ENCODE measurements around the gene SLC6A11. TPM values are rescaled to one million over a fixed set of nuclear protein-coding genes. Genes with fewer than 3 reads are reported as not detected.

The SLC6A11 gene
- total RNA-seq, 6 donors from 2014 or later, result 0.07 TPM; not detected in 5

GRCh38 chr3:10978956-10979355, 162.9 kb downstream of the SLC6A11 start:
- peaks cover 6 to 20% (median 14%) of the 10 kb centered on the region in 4 donors for H3K4me1 ChIP-seq
- H3K4me3 ChIP-seq, result no peak overlapping the region
- H3K36me3 ChIP-seq, result no peaks in the 10 kb centered on the region
- H3K9me3 ChIP-seq, result no peaks in the 10 kb centered on the region
- TF ChIP-seq, protein P1, sequence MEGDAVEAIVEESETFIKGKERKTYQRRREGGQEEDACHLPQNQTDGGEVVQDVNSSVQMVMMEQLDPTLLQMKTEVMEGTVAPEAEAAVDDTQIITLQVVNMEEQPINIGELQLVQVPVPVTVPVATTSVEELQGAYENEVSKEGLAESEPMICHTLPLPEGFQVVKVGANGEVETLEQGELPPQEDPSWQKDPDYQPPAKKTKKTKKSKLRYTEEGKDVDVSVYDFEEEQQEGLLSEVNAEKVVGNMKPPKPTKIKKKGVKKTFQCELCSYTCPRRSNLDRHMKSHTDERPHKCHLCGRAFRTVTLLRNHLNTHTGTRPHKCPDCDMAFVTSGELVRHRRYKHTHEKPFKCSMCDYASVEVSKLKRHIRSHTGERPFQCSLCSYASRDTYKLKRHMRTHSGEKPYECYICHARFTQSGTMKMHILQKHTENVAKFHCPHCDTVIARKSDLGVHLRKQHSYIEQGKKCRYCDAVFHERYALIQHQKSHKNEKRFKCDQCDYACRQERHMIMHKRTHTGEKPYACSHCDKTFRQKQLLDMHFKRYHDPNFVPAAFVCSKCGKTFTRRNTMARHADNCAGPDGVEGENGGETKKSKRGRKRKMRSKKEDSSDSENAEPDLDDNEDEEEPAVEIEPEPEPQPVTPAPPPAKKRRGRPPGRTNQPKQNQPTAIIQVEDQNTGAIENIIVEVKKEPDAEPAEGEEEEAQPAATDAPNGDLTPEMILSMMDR (IDR thresholded peaks at IDR 0.05), result no peak
- no peak for TF ChIP-seq POLR2A (IDR thresholded peaks at IDR 0.05)
- TF ChIP-seq EP300 (IDR thresholded peaks at IDR 0.05), result no peak
- DNase-seq (no peak), ATAC-seq (ENCODE audit: low FRiP score in 2 of 2) (no peak)
- no peak overlapping the region for H3K27ac ChIP-seq
- 87 to 93% methylated on average over 7 of the region's 7 CpGs for WGBS, 2 donors
- no peaks in the 10 kb centered on the region for H3K27me3 ChIP-seq

DNA sequence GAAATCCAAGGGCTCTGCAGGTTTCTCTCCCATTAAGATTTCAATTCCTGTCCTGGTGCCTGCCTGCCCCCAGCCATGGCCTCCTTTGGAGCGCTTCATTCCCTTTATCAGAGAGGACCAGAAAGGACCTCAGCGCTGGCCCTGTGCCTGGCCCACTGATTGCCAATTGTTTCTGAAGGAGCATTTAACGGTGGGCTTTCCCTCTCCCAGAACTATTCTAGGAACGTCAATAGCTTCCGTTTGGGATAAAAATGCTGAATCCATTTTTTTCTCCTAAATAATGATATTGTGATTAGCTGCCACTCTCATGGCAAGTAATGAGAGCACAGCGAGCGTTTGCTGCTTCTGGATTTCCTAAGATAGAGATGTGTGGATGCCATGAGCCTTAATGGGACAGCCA, 164.3 kb downstream of the SLC6A11 start:
- DNase-seq, result no peak
- 77 to 81% methylated on average over 7 of the region's 7 CpGs for WGBS, 2 donors
- no peak for ATAC-seq (ENCODE audit: low FRiP score in 2 of 2)
- peaks cover 6 to 20% (median 14%) of the 10 kb centered on the region in 4 donors for H3K4me1 ChIP-seq
- H3K27ac ChIP-seq, result no peak overlapping the region
- no peaks in the 10 kb centered on the region for H3K27me3 ChIP-seq
- H3K36me3 ChIP-seq, result no peaks in the 10 kb centered on the region
- TF ChIP-seq, protein P1 (IDR thresholded peaks at IDR 0.05), result no peak
- TF ChIP-seq POLR2AphosphoS5 (IDR thresholded peaks at IDR 0.05) (no peak), POLR2A (IDR thresholded peaks at IDR 0.05) (no peak), EP300 (IDR thresholded peaks at IDR 0.05) (no peak)
- H3K4me3 ChIP-seq, result no peak overlapping the region
- H3K9me3 ChIP-seq, result no peaks in the 10 kb centered on the region

DNA sequence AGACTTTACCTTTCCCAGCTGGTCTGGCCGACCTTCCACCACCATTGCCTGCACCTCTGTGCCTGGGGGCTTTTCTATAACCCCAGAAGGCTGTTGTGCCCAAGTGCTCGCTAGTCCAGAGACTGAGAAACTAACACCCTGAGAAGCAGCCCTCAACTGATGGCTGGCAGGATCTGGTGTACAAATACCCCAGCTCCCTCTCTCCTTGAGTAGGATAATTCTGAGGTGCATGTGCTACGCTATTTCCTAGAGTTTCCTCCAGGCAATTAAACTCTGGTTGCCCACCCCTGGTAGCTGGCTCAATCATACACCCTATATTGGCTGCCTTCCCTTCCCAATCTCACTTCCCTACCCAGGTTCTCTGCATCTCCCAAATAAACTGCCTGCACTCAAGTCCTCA, 165.0 kb downstream of the SLC6A11 start:
- ATAC-seq (ENCODE audit: low FRiP score in 2 of 2) (no peak), DNase-seq (no peak)
- Histone ChIP-seq H3K27ac (no peak overlapping the region), H3K36me3 (no peaks in the 10 kb centered on the region), H3K27me3 (no peaks in the 10 kb centered on the region), H3K4me3 (no peak overlapping the region), H3K4me1 (peaks cover 6 to 20% (median 14%) of the 10 kb centered on the region in 4 donors), H3K9me3 (no peaks in the 10 kb centered on the region)
- TF ChIP-seq POLR2AphosphoS5 (IDR thresholded peaks at IDR 0.05) (no peak), EP300 (IDR thresholded peaks at IDR 0.05) (no peak), POLR2A (IDR thresholded peaks at IDR 0.05) (no peak)
- TF ChIP-seq, protein P1 (IDR thresholded peaks at IDR 0.05), result no peak
- WGBS, 2 donors, result 64 to 75% methylated on average over 3 of the region's 3 CpGs

GRCh38 chr3:10981961-10982360, 165.9 kb downstream of the SLC6A11 start:
- H3K36me3 ChIP-seq, result no peaks in the 10 kb centered on the region
- WGBS, 2 donors, result 49 to 50% methylated on average over 5 of the region's 5 CpGs
- TF ChIP-seq POLR2A (IDR thresholded peaks at IDR 0.05), result no peak
- no peak for TF ChIP-seq POLR2AphosphoS5 (IDR thresholded peaks at IDR 0.05)
- TF ChIP-seq, protein P1 (IDR thresholded peaks at IDR 0.05), result no peak
- no peak for TF ChIP-seq EP300 (IDR thresholded peaks at IDR 0.05)
- no peak overlapping the region for H3K4me3 ChIP-seq
- peaks cover 6 to 20% (median 14%) of the 10 kb centered on the region in 4 donors for H3K4me1 ChIP-seq
- DNase-seq (no peak), ATAC-seq (ENCODE audit: low FRiP score in 2 of 2) (peak in 1 of 2 donors; percentile 44)
- no peaks in the 10 kb centered on the region for H3K9me3 ChIP-seq
- H3K27ac ChIP-seq, result no peak overlapping the region
- no peaks in the 10 kb centered on the region for H3K27me3 ChIP-seq

DNA sequence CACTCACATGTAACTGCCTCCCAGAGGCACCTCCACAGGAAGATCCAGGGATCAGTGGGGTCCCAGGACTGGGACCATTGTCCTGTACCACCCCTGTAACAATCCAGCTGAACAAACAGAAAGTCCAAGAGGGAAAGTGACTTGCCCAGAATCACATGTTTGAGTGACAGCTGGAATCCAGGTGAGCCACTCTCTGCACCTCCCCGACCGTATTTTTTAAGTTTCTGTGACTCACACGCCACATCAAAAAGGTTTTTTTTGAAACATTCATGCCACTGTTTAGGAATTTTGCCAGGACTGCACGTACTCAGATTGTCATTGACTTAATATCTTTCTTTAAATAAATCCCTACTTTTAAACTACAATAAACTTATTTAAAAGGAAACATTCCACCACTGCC, 166.8 kb downstream of the SLC6A11 start:
- Histone ChIP-seq H3K36me3 (no peaks in the 10 kb centered on the region), H3K4me1 (peaks cover 6 to 20% (median 14%) of the 10 kb centered on the region in 4 donors), H3K4me3 (peak overlapping the region in 1 of 4 donors; percentile 9), H3K27ac (peak overlapping the region in 1 of 4 donors; percentile 16), H3K9me3 (no peaks in the 10 kb centered on the region), H3K27me3 (no peaks in the 10 kb centered on the region)
- DNase-seq (no peak), ATAC-seq (ENCODE audit: low FRiP score in 2 of 2) (peak; percentile 17 to 44)
- TF ChIP-seq, protein P1 (IDR thresholded peaks at IDR 0.05), result no peak
- no peak for TF ChIP-seq POLR2A (IDR thresholded peaks at IDR 0.05)
- no peak for TF ChIP-seq POLR2AphosphoS5 (IDR thresholded peaks at IDR 0.05)
- no peak for TF ChIP-seq EP300 (IDR thresholded peaks at IDR 0.05)
- 3 to 6% methylated on average over 4 of the region's 4 CpGs for WGBS, 2 donors

All from upper lobe of left lung (tissue), 6 donors.